HS-27A (cell line): ENCODE results near the gene NTSR2.
"Not testable (repeated sequence)": the region's sequence is repeated elsewhere in the genome, so short reads cannot be mapped to it uniquely, and the experiment has no call there.

Source experiments
- DNase-seq: peaks from one replicate; pipeline ENCODE4 v3.0.0-alpha.2; 2012; ENCODE audit warnings: low read depth, missing footprints

Gene NTSR2

GRCh38 chr2:11679486-11680181, 9.6 kb upstream of the NTSR2 start:
- DNase-seq: no peak

- DNase-seq: no peak
Observed at GRCh38 chr2:11679016-11679415, 9.0 kb upstream of the NTSR2 start.

GRCh38 chr2:11678306-11678960, 8.4 kb upstream of the NTSR2 start:
- DNase-seq: no peak

GRCh38 chr2:11677136-11678055, 7.4 kb upstream of the NTSR2 start:
- no peak for DNase-seq

- no peak for DNase-seq
Observed at GRCh38 chr2:11676640-11677039, 6.6 kb upstream of the NTSR2 start.

- no peak for DNase-seq
Observed at GRCh38 chr2:11675423-11676112, 5.6 kb upstream of the NTSR2 start.

GRCh38 chr2:11674983-11675382, 5.0 kb upstream of the NTSR2 start:
- DNase-seq: no peak

- DNase-seq: no peak
Observed at GRCh38 chr2:11672407-11672806, 2.4 kb upstream of the NTSR2 start.

GRCh38 chr2:11667866-11668637, 1.9 kb downstream of the NTSR2 start:
- no peak for DNase-seq

GRCh38 chr2:11667194-11667593, 2.8 kb downstream of the NTSR2 start:
- no peak for DNase-seq

GRCh38 chr2:11665510-11666362, 4.3 kb downstream of the NTSR2 start:
- DNase-seq: no peak

GRCh38 chr2:11665028-11665427, 5.0 kb downstream of the NTSR2 start:
- DNase-seq: no peak

GRCh38 chr2:11663427-11663826, 6.6 kb downstream of the NTSR2 start:
- no peak for DNase-seq

GRCh38 chr2:11662882-11663281, 7.1 kb downstream of the NTSR2 start:
- DNase-seq: no peak

GRCh38 chr2:11661891-11662435, 8.0 kb downstream of the NTSR2 start:
- no peak for DNase-seq

GRCh38 chr2:11660396-11660795, 9.6 kb downstream of the NTSR2 start:
- not testable (repeated sequence) for DNase-seq

- DNase-seq: no peak
Observed at GRCh38 chr2:11659851-11660250, 10.1 kb downstream of the NTSR2 start.

- no peak for DNase-seq
Observed at GRCh38 chr2:11659115-11659475, 10.9 kb downstream of the NTSR2 start.

- DNase-seq: no peak
Observed at GRCh38 chr2:11658208-11659114, 11.5 kb downstream of the NTSR2 start.
